CD1c-positive myeloid dendritic cell (primary cell): ENCODE results near the gene IGLL5.

Experiments
- DNase-seq: peaks from one replicate; pipeline ENCODE4 v3.0.0-alpha.2; 2016; ENCODE audit errors: extremely low spot score

IGLL5 gene

GRCh38 chr22:22887621-22888503 is at the start of gene IGLL5:
Gene IGLL5, plus strand, starts transcription at chr22:22887816. Its CDS starts 238 bp downstream, at chr22:22888054.
- DNase-seq: no peak

GRCh38 chr22:22838148-22838786 is 49.3 kb upstream of the IGLL5 start:
- peak; percentile 42 for DNase-seq

GRCh38 chr22:22839570-22840314 is 47.9 kb upstream of the IGLL5 start:
- no peak for DNase-seq

GRCh38 chr22:22840780-22841179 is 46.8 kb upstream of the IGLL5 start:
- no peak for DNase-seq

GRCh38 chr22:22841598-22841997 is 46.0 kb upstream of the IGLL5 start:
- DNase-seq: no peak

- DNase-seq: no peak
These were observed 45.5 kb upstream of the IGLL5 start for GRCh38 chr22:22842085-22842484.

GRCh38 chr22:22843848-22844247 is 43.8 kb upstream of the IGLL5 start:
- no peak for DNase-seq

- DNase-seq: no peak
These were observed 40.4 kb upstream of the IGLL5 start for GRCh38 chr22:22847241-22847640.

- DNase-seq: peak; percentile 74
These were observed 39.2 kb upstream of the IGLL5 start for GRCh38 chr22:22848364-22848866.

GRCh38 chr22:22849640-22850610 is 37.7 kb upstream of the IGLL5 start:
- DNase-seq: no peak

GRCh38 chr22:22851969-22852368 is 35.6 kb upstream of the IGLL5 start:
- no peak for DNase-seq

- no peak for DNase-seq
These were observed 33.9 kb upstream of the IGLL5 start for GRCh38 chr22:22853713-22854112.

GRCh38 chr22:22854466-22854865 is 33.1 kb upstream of the IGLL5 start:
- DNase-seq: no peak

GRCh38 chr22:22855085-22855484 is 32.5 kb upstream of the IGLL5 start:
- DNase-seq: no peak

GRCh38 chr22:22855617-22856308 is 31.9 kb upstream of the IGLL5 start:
- peak; percentile 53 for DNase-seq

GRCh38 chr22:22856364-22856763 is 31.3 kb upstream of the IGLL5 start:
- no peak for DNase-seq

GRCh38 chr22:22856885-22857606 is 30.6 kb upstream of the IGLL5 start:
- no peak for DNase-seq

GRCh38 chr22:22857607-22858558 is 29.7 kb upstream of the IGLL5 start:
- no peak for DNase-seq

- no peak for DNase-seq
These were observed 29.1 kb upstream of the IGLL5 start for GRCh38 chr22:22858559-22858937.
